A549 (cell line): Measurements from ENCODE around the gene ZNF619.

Experiments
- BHLHE40 ChIP-seq: IDR thresholded peaks from 2 replicates; pipeline ENCODE4 v1.6.1; 2012; ENCODE audit warnings: low read depth, low read length, inconsistent platforms
- CEBPB ChIP-seq, 2 experiments: fragments of >200 bp in 1 of 2; sonication (Bioruptor Twin) in 1 of 2; formaldehyde crosslinking in 1 of 2; IDR thresholded peaks; 2 replicates each; pipeline ENCODE4 v1.6.1; 2012 to 2016
- EHMT2 ChIP-seq: fragments of 200-600 bp; sonication (generic); IDR thresholded peaks from 2 replicates; pipeline ENCODE4 v1.6.1; 2016; ENCODE audit warnings: antibody characterized with exemption, low read depth, mild to moderate bottlenecking, moderate library complexity
- EP300 ChIP-seq, 2 experiments: fragments of >200 bp; sonication (Bioruptor Twin); formaldehyde crosslinking; IDR thresholded peaks; 2 replicates in 1 of 2; 3 replicates in 1 of 2; pipeline ENCODE4 v1.6.1; 2016 to 2017
- ESRRA ChIP-seq: fragments of 150-350 bp; IDR thresholded peaks from 2 replicates; pipeline ENCODE4 v1.6.1; 2014; ENCODE audit warnings: mild to moderate bottlenecking, low read length, borderline replicate concordance
- HOXA7 ChIP-seq: fragments of 250-450 bp; sonication (Bioruptor Pico); IDR thresholded peaks from 2 replicates; pipeline ENCODE4 v1.5.0; 2020; ENCODE audit warnings: mild to moderate bottlenecking, moderate library complexity
- NFE2L2 ChIP-seq: fragments of 150-350 bp; conservative IDR thresholded peaks from 2 replicates; pipeline ENCODE4 v1.6.1; 2014; ENCODE audit warnings: low read length
- POLR2A ChIP-seq: IDR thresholded peaks from 2 replicates; pipeline ENCODE4 v1.6.1; 2012; ENCODE audit warnings: mild to moderate bottlenecking, low read length
- RAD21 ChIP-seq, 2 experiments: fragments of >200 bp in 1 of 2; sonication (Bioruptor Twin) in 1 of 2; formaldehyde crosslinking in 1 of 2; IDR thresholded peaks in 1 of 2; conservative IDR thresholded peaks in 1 of 2; 2 replicates in 1 of 2; 3 replicates in 1 of 2; pipeline ENCODE4 v1.6.1; 2012 to 2018; ENCODE audit warnings: inconsistent platforms in 1 of 2
- RFX5 ChIP-seq: fragments of 450-650 bp; IDR thresholded peaks from 2 replicates; pipeline ENCODE4 v1.7.1; 2014; ENCODE audit warnings: antibody characterized with exemption, mild to moderate bottlenecking, moderate library complexity
- TF ChIP-seq, protein P1 (sequence below): fragments of >200 bp; sonication (Bioruptor Twin); formaldehyde crosslinking; IDR thresholded peaks from 3 replicates; pipeline ENCODE4 v1.5.1; 2016
- TF ChIP-seq, protein P2 (sequence below): fragments of >200 bp; sonication (Bioruptor Twin); formaldehyde crosslinking; IDR thresholded peaks from 3 replicates; pipeline ENCODE4 v1.6.1; 2016

GRCh38 chr3:40477666-40478065 lies 744 bp downstream of the ZNF619 start:
- TF ChIP-seq, protein P1, sequence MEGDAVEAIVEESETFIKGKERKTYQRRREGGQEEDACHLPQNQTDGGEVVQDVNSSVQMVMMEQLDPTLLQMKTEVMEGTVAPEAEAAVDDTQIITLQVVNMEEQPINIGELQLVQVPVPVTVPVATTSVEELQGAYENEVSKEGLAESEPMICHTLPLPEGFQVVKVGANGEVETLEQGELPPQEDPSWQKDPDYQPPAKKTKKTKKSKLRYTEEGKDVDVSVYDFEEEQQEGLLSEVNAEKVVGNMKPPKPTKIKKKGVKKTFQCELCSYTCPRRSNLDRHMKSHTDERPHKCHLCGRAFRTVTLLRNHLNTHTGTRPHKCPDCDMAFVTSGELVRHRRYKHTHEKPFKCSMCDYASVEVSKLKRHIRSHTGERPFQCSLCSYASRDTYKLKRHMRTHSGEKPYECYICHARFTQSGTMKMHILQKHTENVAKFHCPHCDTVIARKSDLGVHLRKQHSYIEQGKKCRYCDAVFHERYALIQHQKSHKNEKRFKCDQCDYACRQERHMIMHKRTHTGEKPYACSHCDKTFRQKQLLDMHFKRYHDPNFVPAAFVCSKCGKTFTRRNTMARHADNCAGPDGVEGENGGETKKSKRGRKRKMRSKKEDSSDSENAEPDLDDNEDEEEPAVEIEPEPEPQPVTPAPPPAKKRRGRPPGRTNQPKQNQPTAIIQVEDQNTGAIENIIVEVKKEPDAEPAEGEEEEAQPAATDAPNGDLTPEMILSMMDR = no peak
- no peak for TF ChIP-seq RAD21 (conservative IDR thresholded peaks at IDR 0.05 in 1 of 2, IDR thresholded peaks at IDR 0.05 in 1 of 2)
- TF ChIP-seq POLR2A = no peak
- TF ChIP-seq EP300 (IDR thresholded peaks at IDR 0.05) = no peak
- TF ChIP-seq NFE2L2 = no peak
- TF ChIP-seq HOXA7 (CRISPR knock-in tag) = no peak
- TF ChIP-seq EHMT2 = no peak
- no peak for TF ChIP-seq BHLHE40
- no peak for TF ChIP-seq CEBPB (IDR thresholded peaks at IDR 0.05)
- TF ChIP-seq, protein P2, sequence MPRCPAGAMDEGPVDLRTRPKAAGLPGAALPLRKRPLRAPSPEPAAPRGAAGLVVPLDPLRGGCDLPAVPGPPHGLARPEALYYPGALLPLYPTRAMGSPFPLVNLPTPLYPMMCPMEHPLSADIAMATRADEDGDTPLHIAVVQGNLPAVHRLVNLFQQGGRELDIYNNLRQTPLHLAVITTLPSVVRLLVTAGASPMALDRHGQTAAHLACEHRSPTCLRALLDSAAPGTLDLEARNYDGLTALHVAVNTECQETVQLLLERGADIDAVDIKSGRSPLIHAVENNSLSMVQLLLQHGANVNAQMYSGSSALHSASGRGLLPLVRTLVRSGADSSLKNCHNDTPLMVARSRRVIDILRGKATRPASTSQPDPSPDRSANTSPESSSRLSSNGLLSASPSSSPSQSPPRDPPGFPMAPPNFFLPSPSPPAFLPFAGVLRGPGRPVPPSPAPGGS = no peak
- TF ChIP-seq ESRRA = no peak
- no peak for TF ChIP-seq RFX5
